COLO668 (cell line): Measurements from ENCODE around the gene EEF1AKMT3.

Experiments
- DNase-seq: peaks from one replicate; lab custom pipeline; 2025; ENCODE audit not compliant: unreplicated experiment; lab: John Stamatoyannopoulos, UW

The EEF1AKMT3 gene

GRCh38 chr12:57735198-57735855, 37.1 kb upstream of the EEF1AKMT3 start:
- DNase-seq: peak; percentile 35

GRCh38 chr12:57735952-57736740, 36.3 kb upstream of the EEF1AKMT3 start:
- DNase-seq: peak; percentile 60

- DNase-seq: no peak
Measured at GRCh38 chr12:57736741-57737466, 35.5 kb upstream of the EEF1AKMT3 start.

GRCh38 chr12:57737467-57738460, 34.6 kb upstream of the EEF1AKMT3 start:
- DNase-seq: peak; percentile 23

- no peak for DNase-seq
Measured at GRCh38 chr12:57738661-57739237, 33.7 kb upstream of the EEF1AKMT3 start, which contains the start of gene AGAP2. Gene AGAP2 (minus strand): TSS chr12:57738742. CDS start chr12:57738246, 496 bp downstream.

GRCh38 chr12:57739387-57739786, 33.0 kb upstream of the EEF1AKMT3 start:
- DNase-seq: no peak

GRCh38 chr12:57739914-57740538, 32.4 kb upstream of the EEF1AKMT3 start:
- no peak for DNase-seq

- DNase-seq: peak; percentile 9
Measured at GRCh38 chr12:57740656-57741412, 31.6 kb upstream of the EEF1AKMT3 start.

GRCh38 chr12:57741413-57741789, 31.0 kb upstream of the EEF1AKMT3 start:
- DNase-seq: no peak

GRCh38 chr12:57741844-57742738, 30.3 kb upstream of the EEF1AKMT3 start:
- DNase-seq: no peak

- no peak for DNase-seq
Measured at GRCh38 chr12:57743769-57744168, 28.6 kb upstream of the EEF1AKMT3 start.

- DNase-seq: peak; percentile 72
Measured at GRCh38 chr12:57744194-57744776, 28.1 kb upstream of the EEF1AKMT3 start.

GRCh38 chr12:57744777-57745484, 27.5 kb upstream of the EEF1AKMT3 start, which contains the start of gene TSPAN31:
Gene TSPAN31 (plus strand): TSS chr12:57745039. CDS start chr12:57745155, 116 bp downstream.
- peak; percentile 90 for DNase-seq

- no peak for DNase-seq
Measured at GRCh38 chr12:57745485-57745881, 26.9 kb upstream of the EEF1AKMT3 start.

- no peak for DNase-seq
Measured at GRCh38 chr12:57746025-57746424, 26.4 kb upstream of the EEF1AKMT3 start.

GRCh38 chr12:57749061-57749460, 23.4 kb upstream of the EEF1AKMT3 start:
- DNase-seq: no peak
